Posterior cingulate gyrus (tissue), 11 donors: ENCODE results near the gene ADAP1.
A peak's percentile ranks its signal among the peaks of the same experiment; 100 is the strongest.

Experiments
- DNase-seq, 10 donors: peaks; one replicate each; pipeline versions ENCODE4 v3.0.0 to v3.0.0-alpha.2; 2020 to 2021; ENCODE audit warnings: mixed read lengths in 3 of 10
- intact Hi-C: fragments of 100-400 bp; cut with DNase I; formaldehyde crosslinking; loops from one replicate; pipeline ENCODE4 v1.15.1; 2023

Gene ADAP1

DNA sequence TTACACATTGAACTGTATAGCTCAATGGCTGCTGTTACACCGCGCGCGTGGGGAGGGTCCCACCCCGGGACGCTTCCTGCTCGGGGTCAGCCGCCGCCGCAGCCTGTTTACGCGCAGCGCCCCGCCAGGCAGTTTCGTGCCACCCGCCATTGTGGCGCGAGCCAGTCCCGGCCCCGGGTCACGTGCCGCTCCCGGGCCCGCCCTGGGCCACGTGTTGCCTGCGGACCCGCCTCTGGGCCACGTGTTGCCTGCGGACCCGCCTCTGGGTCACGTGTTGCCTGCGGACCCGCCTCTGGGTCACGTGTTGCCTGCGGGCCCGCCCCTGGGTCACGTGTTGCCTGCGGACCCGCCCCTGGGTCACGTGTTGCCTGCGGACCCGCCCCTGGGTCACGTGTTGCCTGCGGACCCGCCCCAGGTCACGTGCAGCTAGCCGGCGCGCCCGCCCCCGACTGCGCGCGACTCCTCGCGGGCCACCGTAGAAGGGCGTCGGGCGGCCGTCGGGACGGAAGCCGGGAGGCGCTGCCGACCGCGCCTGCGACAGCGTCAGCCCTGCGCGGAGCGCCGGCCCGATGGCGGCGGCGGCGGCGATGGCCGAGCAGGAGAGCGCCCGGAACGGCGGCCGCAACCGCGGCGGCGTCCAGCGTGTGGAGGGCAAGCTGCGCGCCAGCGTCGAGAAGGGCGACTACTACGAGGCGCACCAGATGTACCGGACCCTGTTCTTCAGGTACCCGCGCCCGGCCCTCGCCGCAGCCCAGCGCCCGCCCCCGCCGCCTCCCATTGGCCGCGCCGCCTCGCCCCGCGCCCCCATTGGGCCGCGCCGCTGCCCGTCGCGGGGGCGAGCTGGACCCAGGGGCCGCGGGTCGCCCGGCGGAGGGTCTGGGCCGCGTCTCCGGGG is 78.2 kb downstream of the ADAP1 start, which contains the start of gene GET4:
TSS of gene GET4 (plus strand) at position 478 of the 895 bp plus-strand sequence. CDS start at position 570, 92 bp downstream.
- peak; percentile 96 to 100 (median 99) for DNase-seq
- intact Hi-C loops, result no loop called here

DNA sequence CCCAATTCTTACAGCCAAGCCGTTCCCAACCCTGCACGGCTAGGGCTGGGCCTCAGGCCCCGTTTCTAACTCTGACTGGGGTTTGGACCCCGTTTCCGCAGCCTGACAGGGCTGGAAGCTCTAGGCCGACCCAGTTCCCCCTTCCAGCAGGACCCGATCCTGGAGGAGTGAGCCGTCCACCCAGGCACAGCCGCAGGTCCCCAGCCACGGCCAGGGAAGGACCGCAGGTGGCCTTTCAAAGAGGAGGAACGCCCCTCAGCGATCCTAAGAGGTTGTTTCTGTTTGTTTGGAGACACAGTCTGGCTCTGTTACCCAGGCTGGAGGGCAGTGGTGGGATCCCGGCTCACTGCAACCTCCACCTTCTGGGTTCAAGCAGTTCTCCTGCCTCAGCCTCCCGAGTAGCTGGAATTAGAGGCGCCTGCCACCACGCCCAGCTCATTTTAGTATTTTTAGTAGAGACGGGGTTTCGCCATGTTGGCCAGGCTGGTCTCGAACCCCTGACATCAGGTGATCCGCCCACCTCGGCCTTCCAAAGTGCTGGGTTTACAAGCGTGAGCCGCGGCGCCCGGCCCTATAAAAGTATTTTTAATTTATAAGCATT is 78.9 kb downstream of the ADAP1 start:
- intact Hi-C loops, result no loop called here

DNA sequence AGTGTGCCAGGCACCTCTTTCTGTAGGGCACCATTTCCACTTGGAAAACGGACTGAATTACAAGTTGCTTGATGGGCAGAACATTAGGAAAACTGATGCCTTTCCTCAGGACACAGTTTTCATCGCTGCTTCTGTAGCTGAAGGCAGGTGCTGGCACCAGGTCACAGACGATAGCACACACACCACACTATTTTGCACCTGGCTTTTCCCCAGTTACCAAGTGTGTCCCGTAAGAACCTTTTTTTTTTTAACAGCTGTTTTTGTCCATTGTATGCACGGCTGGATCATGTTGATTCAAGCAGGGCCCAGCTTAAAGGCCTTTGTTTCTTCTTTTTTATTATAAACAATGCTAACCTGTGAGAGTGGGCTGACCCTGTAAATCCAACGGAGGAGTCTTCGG is 79.4 kb downstream of the ADAP1 start:
- intact Hi-C loops, result no loop called here

More for the DNA sequence above, 78.9 kb downstream of the ADAP1 start:
- peak in 2 of 10 donors; percentile 75 to 86 for DNase-seq

DNA sequence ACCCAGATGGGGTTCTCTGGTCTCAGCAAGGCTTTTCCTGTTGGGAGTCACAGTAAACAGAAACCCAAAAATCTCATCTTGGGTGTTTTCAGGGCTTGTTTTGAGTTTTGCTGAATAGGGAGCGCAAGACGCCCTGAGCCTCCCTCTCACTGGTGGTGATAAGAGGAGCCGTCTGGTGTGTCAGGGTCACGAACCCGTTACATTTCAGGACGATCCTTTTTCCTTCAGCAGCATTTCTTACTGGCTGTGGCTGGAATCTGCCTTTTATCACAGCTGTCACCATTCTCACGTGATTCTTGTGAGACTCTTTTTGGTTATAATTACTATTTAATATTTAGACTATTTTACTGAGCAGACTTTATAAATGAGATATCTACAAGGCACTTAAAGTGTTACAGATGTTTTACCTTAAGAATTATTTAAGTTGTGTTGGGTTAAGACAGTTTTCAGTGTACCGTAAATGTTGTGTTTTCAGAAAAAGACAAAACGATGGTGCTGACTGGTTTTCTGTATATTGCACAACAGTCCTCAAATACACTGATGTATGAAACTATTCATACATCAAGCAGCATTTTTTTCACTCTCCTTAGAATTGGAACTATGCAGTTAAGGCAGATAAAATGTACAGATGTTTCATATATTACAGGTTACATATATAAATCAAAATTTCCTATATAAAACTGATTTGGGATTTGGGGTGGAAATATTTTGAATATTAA is 80.3 kb downstream of the ADAP1 start:
- peak in 1 of 10 donors; percentile 10 for DNase-seq
- intact Hi-C loops, result no loop called here

More for the DNA sequence above, 79.4 kb downstream of the ADAP1 start:
- DNase-seq, result peak in 1 of 10 donors; percentile 13

DNA sequence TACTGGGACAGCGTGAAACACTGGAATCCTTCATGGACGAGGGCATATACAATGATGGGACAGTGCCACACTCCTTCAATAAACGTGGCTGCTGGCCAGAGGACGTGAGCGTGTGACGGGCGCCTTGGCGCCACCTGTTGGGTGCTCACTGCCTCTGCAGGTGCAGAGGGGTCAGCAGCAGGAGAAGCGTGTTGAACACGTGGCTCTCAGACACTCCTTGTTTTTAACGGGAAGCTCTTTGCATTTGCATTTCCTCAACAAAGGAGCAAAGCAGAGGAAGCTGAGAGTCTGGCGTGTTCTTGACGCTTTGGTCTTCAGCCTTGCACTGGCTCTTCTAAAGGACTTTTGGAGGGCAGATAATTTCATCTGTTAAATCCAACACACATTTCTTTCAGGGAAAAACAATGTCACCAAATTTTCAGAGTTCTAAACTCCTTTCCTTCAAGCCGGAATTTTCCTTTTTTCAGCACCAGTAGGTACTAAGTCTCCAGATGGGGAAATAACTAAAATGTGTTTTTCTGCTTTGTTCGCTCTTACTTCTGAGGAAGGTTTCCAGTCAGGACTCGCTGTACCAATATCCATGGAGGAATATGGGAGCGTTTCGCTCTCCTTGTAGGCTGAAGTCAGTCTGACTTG is 81.0 kb downstream of the ADAP1 start:
- intact Hi-C loops, result loop anchor here (1.0 to 2.0 kb wide), 2 partner anchors 57 to 87 kb away; no protein-coding TSS in a partner anchor
- peak; percentile 61 to 97 (median 78) for DNase-seq

DNA sequence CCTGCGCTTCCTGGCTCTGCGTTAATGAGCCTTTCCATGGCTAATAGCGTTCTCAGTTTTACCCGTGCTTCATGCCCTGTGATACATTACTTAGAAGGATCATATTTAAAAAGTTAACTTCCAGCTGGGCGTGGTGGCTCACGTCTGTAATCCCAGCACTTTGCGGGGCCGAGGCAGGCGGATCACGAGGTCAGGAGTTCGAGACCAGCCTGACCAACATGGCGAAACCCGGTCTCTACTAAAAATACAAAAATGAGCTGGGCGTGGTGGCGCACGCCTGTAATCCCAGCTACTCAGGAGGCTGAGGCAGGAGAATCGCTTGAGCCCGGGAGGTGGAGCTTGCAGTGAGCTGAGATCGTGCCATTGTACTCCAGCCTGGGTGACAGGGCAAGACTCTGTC is 81.8 kb downstream of the ADAP1 start:
- DNase-seq, result peak in 2 of 10 donors; percentile 40 to 61
- intact Hi-C loops, result loop anchor here (1.0 to 2.0 kb wide), 2 partner anchors 56 to 86 kb away; no protein-coding TSS in a partner anchor

DNA sequence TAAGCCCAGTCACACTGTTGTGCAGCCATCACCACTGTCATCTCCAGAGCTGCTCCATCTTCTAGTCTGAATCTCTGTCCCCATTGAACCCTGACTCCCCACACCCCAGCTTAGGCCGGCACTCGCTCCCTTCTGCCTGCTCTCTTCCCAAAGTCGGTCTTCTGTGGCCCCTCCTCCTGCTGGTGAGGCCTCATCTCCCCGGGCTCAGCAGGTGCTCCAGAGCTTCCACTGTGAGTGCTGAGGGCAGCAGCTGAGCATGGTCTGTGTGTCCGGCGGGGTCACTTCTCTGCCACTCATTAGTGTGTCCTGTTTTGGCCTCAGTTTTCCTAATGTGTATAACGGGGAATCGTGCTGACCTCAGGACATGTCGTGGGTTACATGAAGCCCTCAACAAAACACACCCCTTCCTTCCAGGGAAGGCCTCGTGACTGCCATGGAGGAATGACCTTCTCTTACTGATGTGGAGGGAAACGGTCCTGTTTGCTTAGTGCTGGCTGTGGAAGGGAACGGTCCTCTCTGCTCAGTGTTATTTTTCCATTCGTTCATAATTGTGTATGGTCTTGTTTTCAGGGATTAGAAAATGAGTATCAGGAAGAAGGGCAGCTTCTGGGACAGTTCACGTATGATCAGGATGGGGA is 82.5 kb downstream of the ADAP1 start:
- intact Hi-C loops, result loop anchor here (2.0 kb wide), 1 partner anchor 55 kb away; no protein-coding TSS in a partner anchor
- peak in 1 of 10 donors; percentile 25 for DNase-seq

DNA sequence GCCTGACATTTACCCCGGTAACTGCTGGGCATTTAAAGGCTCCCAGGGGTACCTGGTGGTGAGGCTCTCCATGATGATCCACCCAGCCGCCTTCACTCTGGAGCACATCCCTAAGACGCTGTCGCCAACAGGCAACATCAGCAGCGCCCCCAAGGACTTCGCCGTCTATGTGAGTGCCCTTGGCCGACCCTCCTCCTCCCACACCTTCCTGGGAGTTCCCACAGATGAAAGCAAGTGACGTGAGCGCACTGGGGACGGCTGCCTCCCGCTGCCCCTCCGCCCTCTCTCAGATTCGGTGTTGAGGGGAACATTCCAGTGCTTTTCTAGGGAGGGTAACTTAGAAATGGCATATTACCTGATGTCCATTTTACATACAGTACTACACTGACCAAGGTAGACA is 85.1 kb downstream of the ADAP1 start:
- intact Hi-C loops, result loop anchor here (10.0 kb wide), 1 partner anchor 555 kb away; no protein-coding TSS in a partner anchor
- peak in 1 of 10 donors; percentile 40 for DNase-seq

DNA sequence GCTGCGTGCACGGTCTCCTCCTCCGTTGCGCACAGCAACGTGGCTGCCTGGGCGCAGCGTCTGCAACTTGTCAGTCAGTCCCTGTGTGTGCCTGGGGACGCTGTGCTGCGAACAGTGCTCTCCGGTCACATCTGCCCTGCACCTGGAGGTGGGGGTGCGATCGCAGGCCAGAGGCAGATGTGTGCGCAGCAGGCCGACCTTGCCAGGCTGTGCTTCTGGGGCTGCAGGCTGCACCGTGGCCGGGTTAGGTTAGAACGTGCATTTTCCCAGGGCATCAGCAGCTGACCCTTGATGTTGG is 86.3 kb downstream of the ADAP1 start:
- DNase-seq, result peak in 2 of 10 donors; percentile 82 to 91
- intact Hi-C loops, result loop anchor here (10.0 kb wide), 1 partner anchor 553 kb away; no protein-coding TSS in a partner anchor

DNA sequence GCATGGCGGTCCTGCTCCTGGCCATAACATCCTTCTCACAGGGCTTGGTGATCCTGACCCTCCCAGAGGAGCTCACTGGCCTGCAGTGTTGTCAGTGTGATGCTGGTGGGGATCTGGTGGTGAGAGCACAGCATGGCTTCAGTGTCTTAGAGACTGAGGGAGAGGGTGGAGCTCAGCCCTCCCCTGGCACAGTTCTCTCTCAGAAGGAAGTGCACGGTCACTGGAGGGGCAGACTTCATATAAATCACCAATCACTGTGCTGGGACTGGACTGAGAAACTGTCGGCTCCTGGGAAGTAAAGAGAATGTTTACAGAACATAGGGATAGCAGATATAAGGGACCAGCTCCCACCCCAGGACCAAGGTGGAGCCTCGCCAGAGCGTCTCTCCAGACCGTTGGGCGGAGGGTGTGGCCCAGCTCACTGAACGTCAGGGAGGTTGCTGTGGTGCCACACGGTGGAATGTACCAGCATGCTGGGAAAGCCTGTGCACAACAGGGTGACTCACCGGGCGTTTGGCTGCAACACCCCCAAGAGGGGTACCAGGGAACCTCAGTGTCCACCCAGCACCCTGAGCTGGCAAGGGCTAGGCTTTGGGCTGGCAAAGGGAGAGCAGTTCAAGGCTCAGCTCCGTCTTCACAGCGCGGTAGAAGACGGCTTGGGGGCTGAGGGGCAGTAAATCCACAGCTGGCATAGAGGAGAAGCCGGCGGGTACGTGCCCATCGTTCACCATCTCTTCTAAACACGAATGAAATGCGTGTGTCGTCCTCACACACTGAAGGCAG is 86.9 kb downstream of the ADAP1 start:
- intact Hi-C loops, result loop anchor here (10.0 kb wide), 1 partner anchor 553 kb away; no protein-coding TSS in a partner anchor
- peak in 4 of 10 donors; percentile 67 to 92 (median 84) for DNase-seq

DNA sequence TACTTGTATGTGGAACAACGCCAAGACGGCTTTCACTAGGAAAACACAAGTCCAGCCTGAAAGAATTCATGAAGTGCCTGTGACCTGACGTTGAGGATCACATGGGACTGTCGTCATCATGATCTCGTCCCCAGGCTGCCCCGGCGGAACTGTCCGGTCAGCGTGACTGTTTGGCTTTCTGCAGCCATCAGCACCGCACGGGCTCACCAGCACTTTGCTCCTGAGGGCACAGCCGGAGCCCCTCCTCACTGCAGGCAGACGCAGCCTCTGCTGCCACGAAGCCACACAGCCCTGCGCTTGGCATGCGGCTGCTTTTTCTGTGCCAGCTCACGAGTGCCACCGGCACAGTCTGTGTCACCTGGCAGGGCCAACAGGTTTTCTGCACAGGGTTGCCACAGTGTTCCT is 87.5 kb downstream of the ADAP1 start:
- intact Hi-C loops, result loop anchor here (10.0 kb wide), 1 partner anchor 552 kb away; no protein-coding TSS in a partner anchor
- peak in 5 of 10 donors; percentile 46 to 86 (median 75) for DNase-seq

DNA sequence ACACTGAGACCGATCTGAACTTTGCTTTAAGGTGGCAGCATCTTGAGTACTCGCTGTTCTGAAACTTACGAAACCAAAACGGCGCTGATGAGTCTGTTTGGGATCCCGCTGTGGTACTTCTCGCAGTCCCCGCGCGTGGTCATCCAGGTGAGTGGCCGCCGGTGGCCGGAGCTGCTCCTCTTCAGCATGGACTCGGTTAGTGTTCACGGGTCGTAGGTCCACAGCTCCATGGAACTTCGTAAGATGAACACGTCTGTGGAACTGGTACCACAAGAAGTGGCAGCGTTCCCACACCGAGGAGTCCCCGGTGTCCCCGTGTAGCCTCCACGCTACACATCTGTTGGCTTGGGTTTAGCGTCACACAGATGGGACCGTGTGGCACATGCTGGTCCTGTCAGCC is 88.6 kb downstream of the ADAP1 start:
- intact Hi-C loops, result loop anchor here (10.0 kb wide), 1 partner anchor 551 kb away; no protein-coding TSS in a partner anchor
- DNase-seq, result peak in 2 of 10 donors; percentile 48 to 84

DNA sequence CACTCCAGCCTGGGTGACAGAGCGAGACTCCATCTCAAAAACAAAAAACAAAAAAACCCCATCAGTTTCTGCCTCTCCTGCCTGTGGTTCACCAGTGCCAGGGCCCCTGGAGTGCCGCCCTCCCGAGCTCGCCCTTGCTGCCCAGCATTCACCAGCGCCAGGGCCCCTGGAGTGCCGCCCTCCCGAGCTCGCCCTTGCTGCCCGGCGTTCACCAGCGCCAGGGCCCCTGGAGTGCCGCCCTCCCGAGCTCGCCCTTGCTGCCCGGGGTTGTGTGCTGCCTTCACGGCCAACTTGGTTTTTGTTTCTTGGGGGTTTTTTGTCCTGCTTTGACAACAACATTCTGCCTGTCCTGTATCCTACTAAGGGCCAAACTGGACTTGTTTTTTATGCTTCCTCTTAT is 91.4 kb downstream of the ADAP1 start:
- no peak for DNase-seq
- intact Hi-C loops, result loop anchor here (10.0 kb wide), 1 partner anchor 548 kb away; no protein-coding TSS in a partner anchor

DNA sequence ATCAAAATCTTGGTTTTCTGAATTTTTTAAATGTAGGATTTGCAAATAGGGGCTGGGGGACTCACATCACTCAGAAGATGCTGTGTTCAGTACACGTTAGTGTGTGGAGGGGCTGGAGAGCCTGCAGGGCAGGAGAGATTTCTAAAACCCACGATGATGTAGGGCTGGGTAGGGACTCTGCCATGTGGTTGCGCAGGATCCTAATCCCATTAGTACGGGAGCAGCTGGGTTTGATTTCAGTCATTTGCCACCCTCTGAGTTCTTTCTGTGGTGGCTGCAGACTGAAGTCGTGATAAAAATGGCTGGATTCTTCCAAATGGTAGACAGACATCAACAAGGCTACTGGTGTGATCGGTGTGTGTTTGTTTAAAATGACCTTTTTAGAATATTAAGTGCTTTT is 92.3 kb downstream of the ADAP1 start:
- intact Hi-C loops, result loop anchor here (10.0 kb wide), 1 partner anchor 547 kb away; no protein-coding TSS in a partner anchor
- peak in 1 of 10 donors; percentile 14 for DNase-seq

DNA sequence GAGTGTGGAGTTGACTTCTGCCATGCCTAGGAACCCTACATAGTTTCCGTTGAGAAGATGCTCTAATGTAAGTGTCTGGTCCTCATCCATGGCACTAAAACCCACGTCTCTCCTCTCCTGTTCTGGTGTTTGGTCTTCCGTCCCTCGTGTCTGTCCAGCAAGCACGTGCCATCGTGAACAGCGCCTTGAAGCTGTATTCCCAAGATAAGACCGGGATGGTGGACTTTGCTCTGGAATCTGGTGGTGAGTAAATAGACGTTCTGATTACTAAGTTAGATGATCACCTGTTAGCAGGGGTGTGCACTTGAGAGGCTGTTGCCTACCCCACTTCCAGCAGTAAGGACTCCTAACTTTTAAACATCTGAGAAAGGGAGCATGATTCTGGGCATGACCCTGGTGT is 93.3 kb downstream of the ADAP1 start:
- peak in 1 of 10 donors; percentile 19 for DNase-seq
- intact Hi-C loops, result loop anchor here (10.0 kb wide), 1 partner anchor 546 kb away; no protein-coding TSS in a partner anchor

DNA sequence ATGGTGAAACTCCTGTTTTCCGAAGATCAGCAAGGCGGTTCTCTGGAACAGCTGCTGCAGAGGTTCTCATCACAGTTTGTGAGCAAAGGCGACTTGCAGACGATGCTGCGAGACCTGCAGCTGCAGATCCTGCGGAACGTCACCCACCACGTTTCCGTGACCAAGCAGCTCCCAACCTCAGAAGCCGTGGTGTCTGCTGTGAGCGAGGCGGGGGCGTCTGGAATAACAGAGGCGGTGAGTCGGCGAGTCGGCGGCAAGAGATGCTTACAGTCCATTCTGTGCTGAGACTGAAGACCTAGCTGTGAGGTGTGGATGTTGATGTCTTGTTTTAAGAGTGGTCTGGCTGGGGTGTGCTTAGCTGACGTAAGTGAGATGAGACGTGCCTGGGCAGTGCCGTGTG is 94.3 kb downstream of the ADAP1 start:
- intact Hi-C loops, result loop anchor here (10.0 kb wide), 1 partner anchor 545 kb away; no protein-coding TSS in a partner anchor
- peak in 6 of 10 donors; percentile 56 to 95 (median 80) for DNase-seq

DNA sequence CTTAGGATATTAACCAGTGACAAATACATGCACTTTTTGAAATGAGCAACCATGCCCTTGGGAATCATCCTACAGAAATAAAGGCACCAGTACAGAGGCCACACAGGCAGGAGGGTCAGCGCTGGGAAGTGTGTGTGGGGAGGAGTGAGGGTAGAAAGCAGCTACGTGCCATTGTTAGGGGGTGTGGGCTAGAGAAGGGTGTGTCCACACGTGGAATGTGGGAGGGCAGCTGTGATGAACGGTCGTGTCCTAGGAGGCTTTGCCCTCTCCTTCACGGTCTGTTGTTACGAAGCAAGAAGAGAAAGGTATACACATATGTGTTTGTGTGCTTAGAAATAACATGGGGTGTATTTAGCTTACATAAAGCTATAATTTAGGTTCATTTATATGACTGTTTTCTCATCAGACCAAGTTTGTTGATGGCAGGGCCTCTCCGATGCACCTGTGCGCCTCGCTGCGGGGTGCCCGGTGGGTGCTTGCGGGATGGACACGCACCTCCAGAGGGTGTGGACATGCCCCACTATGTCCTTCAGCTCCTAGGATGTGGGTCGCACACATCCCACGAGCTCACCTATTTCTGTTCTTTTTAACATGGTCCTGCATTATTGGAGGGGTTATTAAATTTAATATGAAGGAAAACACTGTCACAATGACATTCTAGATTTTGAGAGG is 95.0 kb downstream of the ADAP1 start:
- peak in 1 of 10 donors; percentile 53 for DNase-seq
- intact Hi-C loops, result loop anchor here (10.0 kb wide), 1 partner anchor 545 kb away; no protein-coding TSS in a partner anchor

DNA sequence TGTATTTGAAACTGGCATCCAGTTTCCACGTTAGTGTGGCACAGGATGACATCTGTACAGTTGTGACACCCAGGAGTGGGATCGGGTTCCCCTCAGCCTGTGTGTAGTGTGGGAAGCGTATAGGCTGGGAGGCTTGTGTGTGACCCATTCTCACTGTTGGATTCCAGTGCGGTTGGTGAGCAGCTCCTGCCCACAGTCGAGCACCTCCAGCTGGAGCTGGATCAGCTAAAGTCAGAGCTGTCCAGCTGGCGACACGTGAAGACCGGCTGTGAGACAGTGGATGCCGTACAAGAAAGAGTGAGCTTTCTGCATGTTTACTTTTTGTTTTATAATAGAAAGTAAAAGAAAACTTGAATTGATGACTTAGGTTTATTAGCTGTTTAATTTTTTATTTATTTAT is 96.8 kb downstream of the ADAP1 start:
- peak in 1 of 10 donors; percentile 66 for DNase-seq
- intact Hi-C loops, result no loop called here
